ENCODE results near the gene ADGRF4.

Gene ADGRF4

DNA sequence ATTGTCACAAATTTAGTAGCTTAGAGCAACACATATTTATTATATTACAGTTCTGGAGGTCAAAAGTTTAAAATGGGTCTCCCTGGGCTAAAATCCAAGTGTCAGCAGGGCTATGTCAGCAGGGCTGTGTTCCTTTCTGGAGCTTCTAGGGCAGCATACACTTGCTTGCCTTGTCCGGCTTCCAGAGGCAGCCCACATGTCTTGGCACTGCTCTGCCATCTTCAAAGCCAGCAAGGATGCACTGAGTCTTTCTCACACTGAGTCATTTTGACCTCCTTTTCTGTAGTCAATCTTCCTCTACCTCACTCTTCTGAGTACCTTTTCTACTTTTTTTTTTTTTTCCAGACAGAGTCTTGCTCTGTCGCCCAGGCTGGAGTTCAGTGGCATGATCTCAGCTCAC lies 39.0 kb downstream of the ADGRF4 start:
- Histone ChIP-seq H3K4me1 (ENCODE audit: control insufficient read depth, low read length) (0 out of 2 replicates have a peak, but pooled peaks cover 3% of the 10 kb centered on the region), H3K9me2 (replicated peaks; ENCODE audit: control insufficient read depth, low read length) (no peaks in the 10 kb centered on the region), H3K27ac (ENCODE audit: low read depth, low read length) (no peak overlapping the region), H3K9me3 (ENCODE audit: control insufficient read depth, insufficient read depth, low read length) (no peaks in the 10 kb centered on the region), H3K36me3 (ENCODE audit: control insufficient read depth, low read length) (no peaks in the 10 kb centered on the region), H3K27me3 (ENCODE audit: control insufficient read depth, low read length) (peaks cover 3% of the 10 kb centered on the region), H3K79me2 (ENCODE audit: control insufficient read depth, low read length) (no peaks in the 10 kb centered on the region), H3K4me2 (ENCODE audit: low read length) (no peak overlapping the region), H4K20me1 (ENCODE audit: control insufficient read depth, insufficient read depth, low read depth, low read length) (no peaks in the 10 kb centered on the region), H3K4me3 (ENCODE audit: low read length) (no peak overlapping the region), H3F3A (ENCODE audit: control insufficient read depth, insufficient read depth) (no peaks in the 10 kb centered on the region)
- no peak for TF ChIP-seq EZH2phosphoT487 (IDR thresholded peaks at IDR 0.05; ENCODE audit: borderline replicate concordance, low read length)
- TF ChIP-seq, protein P1, sequence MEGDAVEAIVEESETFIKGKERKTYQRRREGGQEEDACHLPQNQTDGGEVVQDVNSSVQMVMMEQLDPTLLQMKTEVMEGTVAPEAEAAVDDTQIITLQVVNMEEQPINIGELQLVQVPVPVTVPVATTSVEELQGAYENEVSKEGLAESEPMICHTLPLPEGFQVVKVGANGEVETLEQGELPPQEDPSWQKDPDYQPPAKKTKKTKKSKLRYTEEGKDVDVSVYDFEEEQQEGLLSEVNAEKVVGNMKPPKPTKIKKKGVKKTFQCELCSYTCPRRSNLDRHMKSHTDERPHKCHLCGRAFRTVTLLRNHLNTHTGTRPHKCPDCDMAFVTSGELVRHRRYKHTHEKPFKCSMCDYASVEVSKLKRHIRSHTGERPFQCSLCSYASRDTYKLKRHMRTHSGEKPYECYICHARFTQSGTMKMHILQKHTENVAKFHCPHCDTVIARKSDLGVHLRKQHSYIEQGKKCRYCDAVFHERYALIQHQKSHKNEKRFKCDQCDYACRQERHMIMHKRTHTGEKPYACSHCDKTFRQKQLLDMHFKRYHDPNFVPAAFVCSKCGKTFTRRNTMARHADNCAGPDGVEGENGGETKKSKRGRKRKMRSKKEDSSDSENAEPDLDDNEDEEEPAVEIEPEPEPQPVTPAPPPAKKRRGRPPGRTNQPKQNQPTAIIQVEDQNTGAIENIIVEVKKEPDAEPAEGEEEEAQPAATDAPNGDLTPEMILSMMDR (IDR thresholded peaks at IDR 0.05; ENCODE audit: low read depth, low read length, poor library complexity, severe bottlenecking), result no peak

DNA sequence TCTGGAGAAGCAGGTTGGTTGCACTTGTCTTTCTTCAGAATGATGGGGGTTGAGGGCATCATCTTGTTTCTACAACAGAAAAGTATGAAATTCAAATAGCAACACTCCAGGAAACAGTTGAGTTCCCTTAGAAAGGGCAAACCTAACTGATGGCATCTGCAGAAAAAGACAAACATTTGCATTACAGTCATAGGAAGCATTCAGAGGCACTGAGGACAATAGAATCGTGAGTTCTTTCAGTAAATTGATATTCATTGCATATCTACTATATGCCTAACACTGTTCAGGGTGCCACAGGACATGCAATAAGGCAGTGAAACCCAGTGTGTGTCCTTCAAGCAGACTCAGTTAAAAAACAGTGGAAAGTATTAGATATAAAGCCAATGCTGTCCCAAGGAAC lies 42.3 kb downstream of the ADGRF4 start:
- H3K4me1 ChIP-seq (ENCODE audit: control insufficient read depth, low read length), result no peaks in the 10 kb centered on the region
- H3K79me2 ChIP-seq (ENCODE audit: control insufficient read depth, low read length), result no peaks in the 10 kb centered on the region
- H3K36me3 ChIP-seq (ENCODE audit: control insufficient read depth, low read length), result no peaks in the 10 kb centered on the region
- no peak overlapping the region for H3K27ac ChIP-seq (ENCODE audit: low read depth, low read length)
- TF ChIP-seq EZH2phosphoT487 (IDR thresholded peaks at IDR 0.05; ENCODE audit: borderline replicate concordance, low read length), result no peak
- TF ChIP-seq, protein P1 (IDR thresholded peaks at IDR 0.05; ENCODE audit: low read depth, low read length, poor library complexity, severe bottlenecking), result no peak
- H3K9me3 ChIP-seq (ENCODE audit: control insufficient read depth, insufficient read depth, low read length), result no peaks in the 10 kb centered on the region
- H3K27me3 ChIP-seq (ENCODE audit: control insufficient read depth, low read length), result no peaks in the 10 kb centered on the region; the same call in 1 of the 2 replicates
- H3K4me2 ChIP-seq (ENCODE audit: low read length), result no peak overlapping the region
- no peaks in the 10 kb centered on the region for H4K20me1 ChIP-seq (ENCODE audit: control insufficient read depth, insufficient read depth, low read depth, low read length)
- no peak overlapping the region for H3K4me3 ChIP-seq (ENCODE audit: low read length)
- no peaks in the 10 kb centered on the region for H3K9me2 ChIP-seq (replicated peaks; ENCODE audit: control insufficient read depth, low read length)
- no peaks in the 10 kb centered on the region for H3F3A ChIP-seq (ENCODE audit: control insufficient read depth, insufficient read depth)

DNA sequence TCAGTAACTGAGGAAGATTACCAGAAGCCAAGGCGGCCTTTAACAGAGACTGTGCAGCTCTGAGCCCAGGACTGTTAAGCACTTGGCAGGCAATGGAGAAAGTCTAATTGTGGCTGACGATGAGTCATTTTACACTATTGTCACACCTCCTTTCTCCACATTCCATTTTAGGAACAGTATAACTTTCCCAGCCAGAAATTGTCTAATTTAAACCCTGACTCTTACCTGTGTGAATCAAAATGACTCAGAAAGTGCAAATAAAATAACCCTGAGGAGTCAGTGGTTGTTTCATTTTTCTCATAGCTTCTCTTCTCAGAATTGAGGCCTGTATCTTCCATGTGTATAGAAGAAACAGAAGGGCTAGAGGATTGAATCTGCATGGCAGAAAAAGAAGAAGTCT lies 43.4 kb downstream of the ADGRF4 start:
- no peaks in the 10 kb centered on the region for H4K20me1 ChIP-seq (ENCODE audit: control insufficient read depth, insufficient read depth, low read depth, low read length)
- H3K4me2 ChIP-seq (ENCODE audit: low read length), result no peak overlapping the region
- no peaks in the 10 kb centered on the region; the same call in 1 of the 2 replicates for H3K27me3 ChIP-seq (ENCODE audit: control insufficient read depth, low read length)
- no peak overlapping the region for H3K27ac ChIP-seq (ENCODE audit: low read depth, low read length)
- H3K79me2 ChIP-seq (ENCODE audit: control insufficient read depth, low read length), result no peaks in the 10 kb centered on the region
- no peaks in the 10 kb centered on the region for H3K9me2 ChIP-seq (replicated peaks; ENCODE audit: control insufficient read depth, low read length)
- no peaks in the 10 kb centered on the region for H3K4me1 ChIP-seq (ENCODE audit: control insufficient read depth, low read length)
- no peaks in the 10 kb centered on the region for H3F3A ChIP-seq (ENCODE audit: control insufficient read depth, insufficient read depth)
- TF ChIP-seq EZH2phosphoT487 (IDR thresholded peaks at IDR 0.05; ENCODE audit: borderline replicate concordance, low read length), result no peak
- TF ChIP-seq, protein P1 (IDR thresholded peaks at IDR 0.05; ENCODE audit: low read depth, low read length, poor library complexity, severe bottlenecking), result no peak
- no peak overlapping the region for H3K4me3 ChIP-seq (ENCODE audit: low read length)
- no peaks in the 10 kb centered on the region for H3K36me3 ChIP-seq (ENCODE audit: control insufficient read depth, low read length)
- no peaks in the 10 kb centered on the region for H3K9me3 ChIP-seq (ENCODE audit: control insufficient read depth, insufficient read depth, low read length)
